AG08395 (cell line): ENCODE measurements around the gene LRRC40.

ENCODE experiments used
- DNase-seq: peaks from one replicate; pipeline ENCODE4 v3.0.0; 2012; ENCODE audit warnings: mixed read lengths, low spot score

The LRRC40 gene

DNA sequence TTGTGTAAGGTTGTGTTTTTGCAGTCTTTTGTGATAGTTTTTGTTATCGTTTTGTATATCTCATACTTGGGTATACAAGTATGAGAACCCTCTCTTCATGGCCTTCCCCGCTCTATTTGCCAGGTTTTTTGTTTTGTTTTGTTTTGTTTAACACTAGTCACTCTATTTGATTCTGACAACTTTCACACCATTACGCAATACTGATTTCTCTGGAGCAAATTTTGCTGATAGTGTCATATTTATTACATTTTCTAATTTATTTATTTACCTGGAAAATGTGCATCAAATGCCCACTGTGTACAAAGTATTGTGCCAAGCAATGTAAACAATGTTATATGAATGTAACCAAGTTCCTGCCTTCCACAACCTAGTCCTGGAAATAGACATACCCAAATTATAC lies 90.1 kb downstream of the LRRC40 start:
- DNase-seq = no peak

DNA sequence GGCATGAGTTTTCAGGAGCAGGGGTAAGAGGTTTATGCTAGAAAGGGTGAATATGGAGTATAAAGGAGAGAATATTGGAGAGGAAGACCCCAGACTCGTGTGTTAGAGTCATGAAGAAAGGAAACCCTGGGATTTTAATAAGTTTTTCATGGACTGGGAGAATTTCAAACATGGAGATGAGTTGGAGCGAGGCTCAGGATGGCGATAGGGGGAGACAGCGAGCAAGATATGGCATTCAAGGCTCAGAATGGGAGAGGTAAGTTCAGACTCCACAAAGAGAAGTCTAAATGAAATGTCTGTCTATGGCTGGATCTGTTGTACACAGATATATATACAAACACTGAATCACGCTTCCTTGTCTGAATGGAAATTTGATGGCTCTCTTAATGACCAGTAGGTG lies 92.5 kb downstream of the LRRC40 start:
- no peak for DNase-seq

DNA sequence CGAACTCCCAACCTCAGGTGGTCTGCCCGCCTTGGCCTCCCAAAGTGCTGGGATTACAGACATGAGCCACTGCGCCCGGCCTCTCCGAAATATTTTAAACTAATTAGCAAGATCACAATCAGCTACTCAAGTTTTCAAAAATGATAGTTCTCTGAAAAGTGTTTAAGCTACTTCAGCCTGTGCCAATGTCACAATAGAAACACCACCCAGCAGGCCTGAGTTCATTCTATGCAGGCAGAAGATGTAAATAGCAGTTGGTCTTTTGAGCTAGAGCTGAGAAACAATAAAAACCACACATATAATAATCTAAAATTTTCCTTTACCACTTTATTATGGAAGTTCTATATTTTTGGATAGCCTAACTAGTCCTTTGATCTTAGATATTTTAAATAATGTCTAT lies 96.1 kb downstream of the LRRC40 start:
- no peak for DNase-seq

DNA sequence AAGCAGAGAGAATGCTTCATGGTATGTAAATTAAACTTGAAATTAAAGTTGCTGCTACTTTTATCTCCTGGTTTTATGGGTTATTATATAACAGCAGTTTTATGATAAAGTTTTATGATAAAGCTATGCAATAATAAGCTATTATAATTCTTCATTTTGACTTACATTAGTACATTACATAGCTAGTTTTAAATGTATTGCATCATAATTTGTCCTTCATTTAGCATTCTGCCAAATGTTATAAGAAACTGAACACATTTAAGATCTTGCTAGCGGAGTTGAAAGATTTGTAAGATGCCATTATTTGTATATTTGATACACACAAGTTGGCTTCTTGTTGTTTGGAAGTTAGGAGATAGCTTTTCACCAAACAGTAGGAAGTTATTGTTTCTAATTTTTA lies 101.6 kb downstream of the LRRC40 start:
- no peak for DNase-seq

DNA sequence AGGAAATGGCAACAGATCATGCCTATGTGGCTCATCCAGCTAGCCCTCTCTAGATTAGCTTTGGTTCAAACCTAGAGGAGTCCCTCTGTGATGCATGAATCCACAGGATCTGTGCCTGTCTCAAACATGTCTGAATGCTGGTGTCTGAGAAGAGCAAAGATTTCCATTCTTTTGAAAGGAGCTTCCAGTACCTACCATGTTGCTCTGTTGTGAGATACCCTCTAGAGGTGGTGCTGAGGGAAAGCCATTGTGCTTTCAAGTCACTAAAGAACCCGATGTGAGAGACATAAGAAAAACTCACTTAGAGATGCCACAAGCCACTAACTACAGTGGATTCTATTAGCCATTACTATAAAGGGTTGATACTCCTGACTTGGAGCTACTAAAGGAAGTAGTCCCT lies 103.6 kb downstream of the LRRC40 start:
- no peak for DNase-seq

DNA sequence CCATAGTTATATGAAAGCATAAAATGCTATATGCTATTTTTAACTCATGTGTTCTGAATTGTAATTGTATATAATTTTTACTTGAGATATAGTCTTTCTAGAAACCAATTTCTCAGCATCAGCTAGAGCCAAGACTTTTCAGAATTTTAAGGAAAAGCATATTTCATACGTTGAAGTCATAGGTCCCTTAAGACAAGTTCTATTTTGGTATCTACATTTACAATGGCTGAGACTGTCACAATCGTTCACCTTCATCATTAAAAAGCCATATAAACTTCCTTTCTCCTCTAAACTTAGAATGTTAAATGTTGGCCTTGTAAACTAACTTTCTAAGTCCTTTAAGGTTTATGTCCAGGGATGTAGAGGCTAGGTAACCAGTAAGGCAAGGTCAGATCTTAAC lies 104.1 kb downstream of the LRRC40 start:
- DNase-seq = no peak
